NT2/D1 (cell line): ENCODE data around the gene PLEKHG5.

Source experiments
- SUZ12 ChIP-seq: IDR thresholded peaks from 2 replicates; pipeline ENCODE4 v1.6.1; 2011; ENCODE audit not compliant: insufficient read length, insufficient read depth; ENCODE audit errors: extremely low read depth
- YY1 ChIP-seq: IDR thresholded peaks from 2 replicates; pipeline ENCODE4 v1.6.1; 2011; ENCODE audit not compliant: insufficient read length, insufficient read depth
- ZNF274 ChIP-seq: IDR thresholded peaks from 2 replicates; pipeline ENCODE4 v1.6.1; 2011; ENCODE audit warnings: mild to moderate bottlenecking, low read depth, low read length

DNA sequence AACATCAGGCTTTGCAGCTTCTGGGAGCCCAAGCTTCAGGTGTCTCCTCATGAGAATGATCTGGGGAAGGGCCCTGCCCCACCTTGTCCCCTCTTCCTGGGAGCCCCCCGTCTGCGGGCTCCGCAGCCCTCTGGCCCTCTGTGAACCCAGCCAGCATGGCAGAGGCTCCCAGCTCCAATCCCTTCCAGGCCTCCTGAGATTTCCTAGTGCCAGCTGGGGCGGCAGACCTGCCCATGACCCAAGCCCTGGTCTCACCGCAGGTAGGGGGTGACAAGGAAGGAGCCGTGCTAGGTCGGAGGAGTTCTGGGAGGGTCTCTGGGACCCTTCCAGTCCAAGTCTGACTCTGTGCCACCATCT is 7.7 kb downstream of the PLEKHG5 start:
- TF ChIP-seq ZNF274 (no peak), SUZ12 (no peak), YY1 (no peak)
